GM04503 (cell line): Measurements from ENCODE around the gene ABLIM2.
"Not testable (repeated sequence)": the region's sequence is repeated elsewhere in the genome, so short reads cannot be mapped to it uniquely, and the experiment has no call there.

Source experiments
- DNase-seq: peaks from one replicate; pipeline ENCODE4 v3.0.0-alpha.2; 2012; ENCODE audit warnings: low read depth

Gene ABLIM2

GRCh38 chr4:8157496-8157895 is 1.1 kb downstream of the ABLIM2 start:
- no peak for DNase-seq

GRCh38 chr4:8156617-8157016 is 2.0 kb downstream of the ABLIM2 start:
- DNase-seq: no peak

- no peak for DNase-seq
Measured at GRCh38 chr4:8155660-8156421, 2.8 kb downstream of the ABLIM2 start.

GRCh38 chr4:8155048-8155447 is 3.6 kb downstream of the ABLIM2 start:
- DNase-seq: peak; percentile 6

GRCh38 chr4:8153441-8153840 is 5.2 kb downstream of the ABLIM2 start:
- DNase-seq: no peak

GRCh38 chr4:8152865-8153257 is 5.8 kb downstream of the ABLIM2 start:
- no peak for DNase-seq

GRCh38 chr4:8152090-8152864 is 6.3 kb downstream of the ABLIM2 start:
- no peak for DNase-seq

- DNase-seq: no peak
Measured at GRCh38 chr4:8151165-8151650, 7.4 kb downstream of the ABLIM2 start.

GRCh38 chr4:8150152-8151090 is 8.2 kb downstream of the ABLIM2 start:
- no peak for DNase-seq

- no peak for DNase-seq
Measured at GRCh38 chr4:8149664-8150063, 8.9 kb downstream of the ABLIM2 start.

- DNase-seq: no peak
Measured at GRCh38 chr4:8148785-8149435, 9.7 kb downstream of the ABLIM2 start.

GRCh38 chr4:8148159-8148558 is 10.5 kb downstream of the ABLIM2 start:
- no peak for DNase-seq

- DNase-seq: no peak
Measured at GRCh38 chr4:8147231-8147970, 11.2 kb downstream of the ABLIM2 start.

GRCh38 chr4:8146157-8146556 is 12.5 kb downstream of the ABLIM2 start:
- DNase-seq: no peak

GRCh38 chr4:8144359-8144758 is 14.3 kb downstream of the ABLIM2 start:
- no peak for DNase-seq

- DNase-seq: no peak
Measured at GRCh38 chr4:8143392-8144140, 15.0 kb downstream of the ABLIM2 start.

- DNase-seq: no peak
Measured at GRCh38 chr4:8142556-8142955, 16.1 kb downstream of the ABLIM2 start.

GRCh38 chr4:8141935-8142334 is 16.7 kb downstream of the ABLIM2 start:
- no peak for DNase-seq

GRCh38 chr4:8140915-8141314 is 17.7 kb downstream of the ABLIM2 start:
- DNase-seq: no peak

- not testable (repeated sequence) for DNase-seq
Measured at GRCh38 chr4:8139726-8140125, 18.9 kb downstream of the ABLIM2 start.
